H9 (cell line): Measurements from ENCODE around the gene SMTNL2. TPM values are rescaled to one million over a fixed set of nuclear protein-coding genes. Genes with fewer than 3 reads are reported as not detected.

ENCODE experiments used
- DNase-seq: peaks from one replicate; pipeline ENCODE4 v3.0.0-alpha.2; 2017
- H2AFZ ChIP-seq: one replicate; pipeline ENCODE4 v1.6.1; 2013; ENCODE audit warnings: mild to moderate bottlenecking, low read length, control low read depth, moderate library complexity
- H2AK5ac ChIP-seq: 2 replicates; pipeline ENCODE4 v1.6.1; 2013; ENCODE audit warnings: low read length, control low read depth, mixed read lengths; ENCODE audit not compliant: insufficient read length
- H2BK120ac ChIP-seq: one replicate; pipeline ENCODE4 v1.6.1; 2013; ENCODE audit warnings: low read depth, mild to moderate bottlenecking, low read length, control low read depth, inconsistent platforms; ENCODE audit not compliant: poor library complexity, severe bottlenecking
- H2BK12ac ChIP-seq: 2 replicates; pipeline ENCODE4 v1.6.1; 2013; ENCODE audit warnings: low read length, control low read depth, mixed read lengths, low read depth; ENCODE audit not compliant: insufficient read length
- H2BK15ac ChIP-seq: 2 replicates; pipeline ENCODE4 v1.6.1; 2013; ENCODE audit warnings: low read depth, low read length, control low read depth
- H2BK20ac ChIP-seq: one replicate; pipeline ENCODE4 v1.6.1; 2013; ENCODE audit warnings: low read depth, mild to moderate bottlenecking, low read length, control low read depth, inconsistent platforms; ENCODE audit not compliant: poor library complexity, severe bottlenecking
- H2BK5ac ChIP-seq: 2 replicates; pipeline ENCODE4 v1.6.1; 2013; ENCODE audit warnings: low read length, control low read depth, mixed read lengths; ENCODE audit not compliant: insufficient read length
- H3K14ac ChIP-seq: 2 replicates; pipeline ENCODE4 v1.6.1; 2013; ENCODE audit warnings: low read length, control low read depth; ENCODE audit not compliant: insufficient read depth
- H3K18ac ChIP-seq: 2 replicates; pipeline ENCODE4 v1.6.1; 2013; ENCODE audit warnings: low read depth, mild to moderate bottlenecking, mixed read lengths, low read length, control low read depth; ENCODE audit not compliant: insufficient read length
- H3K23ac ChIP-seq: 2 replicates; pipeline ENCODE4 v1.6.1; 2013; ENCODE audit warnings: low read length, control low read depth, mixed read lengths, low read depth; ENCODE audit not compliant: insufficient read length
- H3K23me2 ChIP-seq: 2 replicates; pipeline ENCODE4 v1.6.1; 2013; ENCODE audit warnings: low read depth, mild to moderate bottlenecking, mixed read lengths, low read length, control low read depth; ENCODE audit not compliant: insufficient read length, poor library complexity, severe bottlenecking
- H3K27ac ChIP-seq: 2 replicates; pipeline ENCODE4 v1.5.1; 2013; ENCODE audit warnings: low read length, control low read depth, mixed read lengths, low read depth; ENCODE audit not compliant: insufficient read length
- H3K27me3 ChIP-seq: 2 replicates; pipeline ENCODE4 v1.6.1; 2013; ENCODE audit warnings: low read length, control low read depth, inconsistent platforms; ENCODE audit not compliant: insufficient read depth
- H3K4ac ChIP-seq: 2 replicates; pipeline ENCODE4 v1.6.1; 2013; ENCODE audit warnings: low read depth, mild to moderate bottlenecking, control low read depth, inconsistent platforms, low read length, moderate library complexity
- H3K4me1 ChIP-seq: 2 replicates; pipeline ENCODE4 v1.6.1; 2013; ENCODE audit warnings: low read length, control low read depth, inconsistent platforms; ENCODE audit not compliant: insufficient read depth
- H3K4me2 ChIP-seq: 2 replicates; pipeline ENCODE4 v1.6.1; 2013; ENCODE audit warnings: low read length, control low read depth, mixed read lengths; ENCODE audit not compliant: insufficient read length, insufficient read depth
- H3K56ac ChIP-seq: 2 replicates; pipeline ENCODE4 v1.6.1; 2013; ENCODE audit warnings: low read depth, mild to moderate bottlenecking, mixed read lengths, low read length, control low read depth; ENCODE audit not compliant: insufficient read length
- H3K79me1 ChIP-seq: 2 replicates; pipeline ENCODE4 v1.6.1; 2013; ENCODE audit warnings: low read depth, mild to moderate bottlenecking, moderate library complexity, low read length, control low read depth, inconsistent platforms; ENCODE audit not compliant: insufficient read depth, poor library complexity, severe bottlenecking
- H3K79me2 ChIP-seq: 2 replicates; pipeline ENCODE4 v1.6.1; 2013; ENCODE audit warnings: low read length, control low read depth, inconsistent platforms; ENCODE audit not compliant: insufficient read depth
- H3K9ac ChIP-seq: 2 replicates; pipeline ENCODE4 v1.6.1; 2013; ENCODE audit warnings: low read length, control low read depth, mixed read lengths; ENCODE audit not compliant: insufficient read length; ENCODE audit errors: extremely low read depth
- H3K9me3 ChIP-seq: one replicate; pipeline ENCODE4 v1.6.1; 2013; ENCODE audit warnings: low read depth, low read length, inconsistent platforms; ENCODE audit not compliant: control insufficient read depth
- H3T11ph ChIP-seq: one replicate; pipeline ENCODE4 v1.6.1; 2013; ENCODE audit warnings: mild to moderate bottlenecking, low read length, control low read depth, inconsistent platforms
- H4K20me1 ChIP-seq: one replicate; pipeline ENCODE4 v1.6.1; 2013; ENCODE audit not compliant: control insufficient read depth, insufficient read length, insufficient read depth
- H4K5ac ChIP-seq: 2 replicates; pipeline ENCODE4 v1.6.1; 2013; ENCODE audit warnings: low read depth, mild to moderate bottlenecking, mixed read lengths, low read length, control low read depth; ENCODE audit not compliant: insufficient read length
- H4K8ac ChIP-seq: replicated peaks from 2 replicates; pipeline ENCODE4 v1.6.1; 2013; ENCODE audit warnings: low read length, control low read depth, mixed read lengths, low read depth; ENCODE audit not compliant: insufficient read length
- H4K91ac ChIP-seq: 2 replicates; pipeline ENCODE4 v1.6.1; 2013; ENCODE audit warnings: low read depth, mild to moderate bottlenecking, moderate library complexity, mixed read lengths, low read length, control low read depth; ENCODE audit not compliant: insufficient read length
- H3K27ac Mint-ChIP-seq, 3 experiments: 2 replicates in 2 of 3; 3 replicates in 1 of 3; pipeline ENCODE4 v1.8.0; 2020 to 2021; ENCODE audit warnings: mixed read lengths in 3 of 3, mild to moderate bottlenecking in 1 of 3, moderate library complexity in 1 of 3
- H3K27me3 Mint-ChIP-seq: 2 replicates; pipeline ENCODE4 v1.8.0; 2021; ENCODE audit warnings: low read depth, mild to moderate bottlenecking, moderate library complexity, mixed read lengths
- H3K36me3 Mint-ChIP-seq, 3 experiments: 2 replicates in 2 of 3; 3 replicates in 1 of 3; pipeline ENCODE4 v1.8.0; 2020 to 2021; ENCODE audit warnings: low read depth in 3 of 3, mixed read lengths in 3 of 3; ENCODE audit not compliant: insufficient read depth in 1 of 3
- H3K4me1 Mint-ChIP-seq, 2 experiments: 2 replicates each; pipeline ENCODE4 v1.8.0; 2020; ENCODE audit warnings: mixed read lengths in 2 of 2
- H3K4me3 Mint-ChIP-seq, 2 experiments: 2 replicates in 1 of 2; 3 replicates in 1 of 2; pipeline ENCODE4 v1.8.0; 2020 to 2021; ENCODE audit warnings: mild to moderate bottlenecking in 2 of 2, mixed read lengths in 2 of 2, moderate library complexity in 1 of 2
- H3K9me3 Mint-ChIP-seq, 2 experiments: 2 replicates in 1 of 2; 3 replicates in 1 of 2; pipeline ENCODE4 v1.8.0; 2020; ENCODE audit warnings: mild to moderate bottlenecking in 2 of 2, mixed read lengths in 2 of 2, moderate library complexity in 1 of 2
- CTCF ChIP-seq: fragments of 200-600 bp; sonication (generic); conservative IDR thresholded peaks from 3 replicates; pipeline ENCODE4 v1.8.0; 2021; ENCODE audit warnings: antibody characterized with exemption, mild to moderate bottlenecking
- WGBS: extraction: QIAGEN DNeasy Blood & Tissue Kit; methylation state at CpG from one replicate; pipeline ENCODE4 v1.1.7; 2013; ENCODE audit warnings: missing lambda C conversion rate, low lambda C conversion rate, mixed read lengths; ENCODE audit not compliant: insufficient read length; ENCODE audit errors: extremely low coverage; 5-methylcytosine and 5-hydroxymethylcytosine counted together
- total RNA-seq: library from RNA; stranded (reverse); gene quantifications from 2 replicates; pipeline ENCODE4 v1.2.1, GENCODE V29; 2021

Gene SMTNL2
- total RNA-seq, 1 experiment from 2014 or later: 0.77 TPM

GRCh38 chr17:4648741-4649140, 64.4 kb downstream of the SMTNL2 start:
- no peak overlapping the region for H4K8ac ChIP-seq
- DNase-seq: no peak
- H2BK12ac ChIP-seq: no peak overlapping the region
- no peaks in the 10 kb centered on the region for H4K20me1 ChIP-seq
- no peak overlapping the region for H4K5ac ChIP-seq
- no peak overlapping the region for H4K91ac ChIP-seq
- no peaks in the 10 kb centered on the region; the same call in 1 of the 2 replicates for H3K27me3 ChIP-seq
- H2AK5ac ChIP-seq: no peak overlapping the region
- WGBS: no CpG with 5 or more reads among the region's 2 CpGs
- no peak overlapping the region for H3K4ac ChIP-seq
- no peak overlapping the region for H2BK15ac ChIP-seq
- H3K79me1 ChIP-seq: no peaks in the 10 kb centered on the region
- no peak overlapping the region for H3K27ac ChIP-seq
- H3K23me2 ChIP-seq: no peaks in the 10 kb centered on the region
- TF ChIP-seq CTCF: no peak
- no peak overlapping the region for H3K4me2 ChIP-seq
- H2BK20ac ChIP-seq: no peak overlapping the region
- H3K56ac ChIP-seq: no peak overlapping the region
- Mint-ChIP-seq H3K36me3 (no peaks in the 10 kb centered on the region), H3K9me3 (no peaks in the 10 kb centered on the region), H3K27me3 (peaks cover 44% of the 10 kb centered on the region), H3K4me3 (no peak overlapping the region), H3K4me1 (peaks cover 6% of the 10 kb centered on the region in 2 experiments), H3K27ac (no peak overlapping the region)
- H3K23ac ChIP-seq: no peak overlapping the region
- no peak overlapping the region for H2BK120ac ChIP-seq
- H3T11ph ChIP-seq: no peak overlapping the region
- no peaks in the 10 kb centered on the region for H3K9me3 ChIP-seq
- no peak overlapping the region for H3K9ac ChIP-seq
- peaks cover 3% of the 10 kb centered on the region; the same call in 1 of the 2 replicates for H3K4me1 ChIP-seq
- no peak overlapping the region for H2AFZ ChIP-seq
- no peaks in the 10 kb centered on the region for H3K79me2 ChIP-seq
- H3K14ac ChIP-seq: no peak overlapping the region
- H2BK5ac ChIP-seq: no peak overlapping the region
- no peak overlapping the region for H3K18ac ChIP-seq
